Umbilical cord (tissue), 2 donors: Measurements from ENCODE around the gene EML3. TPM values are rescaled to one million over a fixed set of nuclear protein-coding genes. Genes with fewer than 3 reads are reported as not detected.
A peak's percentile ranks its signal among the peaks of the same experiment; 100 is the strongest.
"Not testable (repeated sequence)": the region's sequence is repeated elsewhere in the genome, so short reads cannot be mapped to it uniquely, and the experiment has no call there.

Experiments used
- DNase-seq: peaks from one replicate; pipeline ENCODE4 v3.0.0-alpha.2; 2015; ENCODE audit warnings: low spot score
- total RNA-seq: library from RNA; depleted of rRNA; stranded (reverse); fragments of >200 nt; gene quantifications from one replicate; pipeline ENCODE4 v1.2.3, GENCODE V29; 2014; ENCODE audit warnings: low replicate concordance; ENCODE audit not compliant: insufficient read depth

Gene EML3
- total RNA-seq, 1 donor from 2014 or later, result 41.7 TPM

- peak; percentile 100 for DNase-seq
Measured at GRCh38 chr11:62573592-62574362, 38.8 kb downstream of the EML3 start, which contains the start of gene EEF1G. TSS of gene EEF1G (minus strand) at chr11:62573891. CDS start at chr11:62573842, 49 bp downstream.

GRCh38 chr11:62573006-62573591 is 39.5 kb downstream of the EML3 start:
- DNase-seq, result peak; percentile 25

- no peak for DNase-seq
Measured at GRCh38 chr11:62572431-62572830, 40.1 kb downstream of the EML3 start.

GRCh38 chr11:62571493-62571892 is 41.1 kb downstream of the EML3 start:
- not testable (repeated sequence) for DNase-seq

- DNase-seq, result not testable (repeated sequence)
Measured at GRCh38 chr11:62570903-62571302, 41.7 kb downstream of the EML3 start.

- no peak for DNase-seq
Measured at GRCh38 chr11:62569611-62570010, 43.0 kb downstream of the EML3 start.

- DNase-seq, result no peak
Measured at GRCh38 chr11:62567018-62567633, 45.4 kb downstream of the EML3 start.

- no peak for DNase-seq
Measured at GRCh38 chr11:62566247-62566646, 46.3 kb downstream of the EML3 start.

GRCh38 chr11:62565100-62565802 is 47.3 kb downstream of the EML3 start:
- DNase-seq, result no peak

- not testable (repeated sequence) for DNase-seq
Measured at GRCh38 chr11:62561677-62562230, 50.8 kb downstream of the EML3 start.

GRCh38 chr11:62560566-62561103 is 51.9 kb downstream of the EML3 start:
- DNase-seq, result peak; percentile 98

GRCh38 chr11:62559626-62560025 is 52.9 kb downstream of the EML3 start:
- DNase-seq, result not testable (repeated sequence)

GRCh38 chr11:62559204-62559603 is 53.4 kb downstream of the EML3 start:
- no peak for DNase-seq

GRCh38 chr11:62558669-62559068 is 53.9 kb downstream of the EML3 start:
- DNase-seq, result no peak

- DNase-seq, result peak; percentile 19
Measured at GRCh38 chr11:62556875-62557631, 55.5 kb downstream of the EML3 start.

- peak; percentile 97 for DNase-seq
Measured at GRCh38 chr11:62556108-62556874, 56.3 kb downstream of the EML3 start.

GRCh38 chr11:62555464-62556107 is 57.0 kb downstream of the EML3 start:
- peak; percentile 79 for DNase-seq

- peak; percentile 42 for DNase-seq
Measured at GRCh38 chr11:62554387-62555167, 58.0 kb downstream of the EML3 start.
